HEK293T (cell line): ENCODE measurements around the gene MATCAP1.

Source experiments
- CTBP1 ChIP-seq: fragments of 450-650 bp; IDR thresholded peaks from 2 replicates; pipeline ENCODE4 v1.6.1; 2016; ENCODE audit warnings: borderline replicate concordance
- FOXK2 ChIP-seq: fragments of 450-650 bp; IDR thresholded peaks from 2 replicates; pipeline ENCODE4 v1.6.1; 2016; ENCODE audit warnings: mild to moderate bottlenecking
- FOXM1 ChIP-seq: fragments of 450-650 bp; IDR thresholded peaks from 2 replicates; pipeline ENCODE4 v1.6.1; 2017; ENCODE audit warnings: mild to moderate bottlenecking, borderline replicate concordance
- HDGF ChIP-seq: fragments of 450-650 bp; IDR thresholded peaks from 2 replicates; pipeline ENCODE4 v1.6.1; 2017; ENCODE audit warnings: antibody characterized with exemption, borderline replicate concordance
- SP1 ChIP-seq: fragments of 450-650 bp; IDR thresholded peaks from 2 replicates; pipeline ENCODE4 v1.6.1; 2017
- TF ChIP-seq, protein P1 (sequence below): fragments of 450-650 bp; IDR thresholded peaks from 2 replicates; pipeline ENCODE4 v1.6.1; 2016

DNA sequence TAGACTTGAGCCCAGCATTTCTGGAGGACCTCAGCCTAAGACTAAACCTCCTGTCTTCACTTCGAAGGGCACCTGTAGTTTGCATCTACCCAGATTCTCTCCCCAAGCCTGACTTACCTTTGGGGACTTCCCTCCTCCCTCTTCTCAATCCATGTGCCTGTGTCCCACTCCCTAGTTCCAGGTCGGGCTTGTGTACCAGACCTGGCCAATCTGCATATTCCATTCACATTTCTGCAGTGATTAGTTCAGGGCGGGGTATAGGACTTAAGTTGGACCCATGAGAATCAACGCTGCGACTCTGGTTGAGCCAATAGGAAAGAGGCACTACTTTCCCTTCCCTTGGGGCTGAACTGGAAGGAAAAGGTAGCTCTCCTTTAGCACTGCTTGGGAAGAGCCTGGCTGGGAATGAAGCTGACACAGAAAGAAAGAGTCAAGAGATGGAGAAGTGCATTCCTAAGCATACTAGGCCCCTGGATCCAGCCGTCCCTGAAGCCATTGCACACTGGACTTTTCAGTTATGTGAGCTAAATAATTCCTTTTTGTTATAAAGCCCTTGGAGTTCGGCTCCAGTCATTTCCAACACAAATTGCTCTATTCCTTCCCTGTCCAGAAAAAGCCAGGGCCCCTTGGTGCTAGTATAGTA is 26.5 kb downstream of the MATCAP1 start:
- TF ChIP-seq FOXM1 (no peak), SP1 (no peak), FOXK2 (no peak), HDGF (no peak), CTBP1 (no peak)
- TF ChIP-seq, protein P1, sequence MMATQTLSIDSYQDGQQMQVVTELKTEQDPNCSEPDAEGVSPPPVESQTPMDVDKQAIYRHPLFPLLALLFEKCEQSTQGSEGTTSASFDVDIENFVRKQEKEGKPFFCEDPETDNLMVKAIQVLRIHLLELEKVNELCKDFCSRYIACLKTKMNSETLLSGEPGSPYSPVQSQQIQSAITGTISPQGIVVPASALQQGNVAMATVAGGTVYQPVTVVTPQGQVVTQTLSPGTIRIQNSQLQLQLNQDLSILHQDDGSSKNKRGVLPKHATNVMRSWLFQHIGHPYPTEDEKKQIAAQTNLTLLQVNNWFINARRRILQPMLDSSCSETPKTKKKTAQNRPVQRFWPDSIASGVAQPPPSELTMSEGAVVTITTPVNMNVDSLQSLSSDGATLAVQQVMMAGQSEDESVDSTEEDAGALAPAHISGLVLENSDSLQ: no peak
